ENCODE measurements around the gene SOBP. TPM values are rescaled to one million over a fixed set of nuclear protein-coding genes. Genes with fewer than 3 reads are reported as not detected.

Gene SOBP
- total and polyA plus RNA-seq, 2 donors (not counting 1 experiment from before 2014, with no cell fraction given) = 2.7 to 6.3 TPM

GRCh38 chr6:107523794-107524193 lies 33.9 kb downstream of the SOBP start:
- Histone ChIP-seq H3K79me2 (ENCODE audit: control insufficient read depth, insufficient read depth, low read length) (no peaks in the 10 kb centered on the region), H3K4me3 (replicated peaks in 1 of 4; ENCODE audit: control extremely low read depth in 1 of 4, insufficient read depth in 1 of 4, low read depth in 3 of 4, low read length in 4 of 4) (no peak overlapping the region), H3K9ac (ENCODE audit: insufficient read depth, low read length) (no peak overlapping the region), H3K9me3 (ENCODE audit: control insufficient read depth, insufficient read depth, low read depth, low read length) (no peaks in the 10 kb centered on the region), H3K4me1 (ENCODE audit: control insufficient read depth, extremely low read depth, insufficient read depth, low read length) (no peaks in the 10 kb centered on the region), H3K4me2 (ENCODE audit: extremely low read depth, insufficient read depth, low read length) (no peak overlapping the region), H3K27me3 (ENCODE audit: control insufficient read depth, insufficient read depth, low read length) (no peaks in the 10 kb centered on the region), H2AFZ (ENCODE audit: low read length) (no peak overlapping the region), H3K27ac (ENCODE audit: insufficient read depth, low read length) (no peak overlapping the region), H4K20me1 (ENCODE audit: control insufficient read depth, extremely low read depth, insufficient read depth, low read length) (no peaks in the 10 kb centered on the region), H3K36me3 (ENCODE audit: control insufficient read depth, insufficient read depth, low read length) (no peaks in the 10 kb centered on the region)
- TF ChIP-seq EZH2 (IDR thresholded peaks at IDR 0.05; ENCODE audit: low read length, missing control alignments) = no peak
- DNase-seq (ENCODE audit: low read depth in 2 of 2) = no peak

DNA sequence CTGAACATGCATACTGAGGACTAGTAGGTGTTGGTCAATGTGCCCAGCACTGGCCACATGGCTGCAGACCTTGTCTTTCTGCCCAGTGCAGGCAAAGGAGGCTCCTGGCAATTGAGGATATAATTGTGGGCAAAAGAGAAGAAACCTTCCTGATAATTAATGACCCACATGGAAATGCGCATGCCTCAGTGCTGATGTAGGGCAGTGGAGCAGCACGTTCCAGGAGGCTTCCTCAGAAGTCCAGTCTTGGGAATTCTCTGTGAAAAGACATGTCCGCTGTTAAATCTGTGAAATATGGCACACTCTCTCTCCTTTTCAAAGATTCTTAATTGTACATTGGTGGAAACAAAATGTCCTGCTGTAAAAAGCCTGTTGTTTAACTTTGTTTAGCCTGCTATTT lies 34.7 kb downstream of the SOBP start:
- no peak overlapping the region for H3K27ac ChIP-seq (ENCODE audit: insufficient read depth, low read length)
- no peaks in the 10 kb centered on the region for H3K27me3 ChIP-seq (ENCODE audit: control insufficient read depth, insufficient read depth, low read length)
- H2AFZ ChIP-seq (ENCODE audit: low read length) = no peak overlapping the region
- H3K4me2 ChIP-seq (ENCODE audit: extremely low read depth, insufficient read depth, low read length) = no peak overlapping the region
- H4K20me1 ChIP-seq (ENCODE audit: control insufficient read depth, extremely low read depth, insufficient read depth, low read length) = no peaks in the 10 kb centered on the region
- peak in 1 of 2 donors; percentile 23 for DNase-seq (ENCODE audit: low read depth in 2 of 2)
- no peaks in the 10 kb centered on the region for H3K79me2 ChIP-seq (ENCODE audit: control insufficient read depth, insufficient read depth, low read length)
- TF ChIP-seq EZH2 (IDR thresholded peaks at IDR 0.05; ENCODE audit: low read length, missing control alignments) (no peak), CTCF (conservative IDR thresholded peaks at IDR 0.05 in 1 of 2, IDR thresholded peaks at IDR 0.05 in 1 of 2; ENCODE audit: low read depth in 1 of 2, low read length in 2 of 2) (no peak)
- H3K36me3 ChIP-seq (ENCODE audit: control insufficient read depth, insufficient read depth, low read length) = no peaks in the 10 kb centered on the region
- no peak overlapping the region for H3K4me3 ChIP-seq (replicated peaks in 1 of 4; ENCODE audit: control extremely low read depth in 1 of 4, insufficient read depth in 1 of 4, low read depth in 3 of 4, low read length in 4 of 4)
- no peaks in the 10 kb centered on the region for H3K9me3 ChIP-seq (ENCODE audit: control insufficient read depth, insufficient read depth, low read depth, low read length)
- no peak overlapping the region for H3K9ac ChIP-seq (ENCODE audit: insufficient read depth, low read length)
- H3K4me1 ChIP-seq (ENCODE audit: control insufficient read depth, extremely low read depth, insufficient read depth, low read length) = no peaks in the 10 kb centered on the region

GRCh38 chr6:107531868-107532267 lies 42.0 kb downstream of the SOBP start:
- H3K27ac ChIP-seq (ENCODE audit: insufficient read depth, low read length) = no peak overlapping the region
- no peak overlapping the region for H3K9ac ChIP-seq (ENCODE audit: insufficient read depth, low read length)
- DNase-seq (ENCODE audit: low read depth in 2 of 2) = no peak
- peaks cover 2% of the 10 kb centered on the region for H3K36me3 ChIP-seq (ENCODE audit: control insufficient read depth, insufficient read depth, low read length)
- H3K9me3 ChIP-seq (ENCODE audit: control insufficient read depth, insufficient read depth, low read depth, low read length) = no peaks in the 10 kb centered on the region
- no peaks in the 10 kb centered on the region for H3K4me1 ChIP-seq (ENCODE audit: control insufficient read depth, extremely low read depth, insufficient read depth, low read length)
- H3K27me3 ChIP-seq (ENCODE audit: control insufficient read depth, insufficient read depth, low read length) = no peaks in the 10 kb centered on the region
- H4K20me1 ChIP-seq (ENCODE audit: control insufficient read depth, extremely low read depth, insufficient read depth, low read length) = no peaks in the 10 kb centered on the region
- no peak overlapping the region for H3K4me3 ChIP-seq (replicated peaks in 1 of 4; ENCODE audit: control extremely low read depth in 1 of 4, insufficient read depth in 1 of 4, low read depth in 3 of 4, low read length in 4 of 4)
- no peak overlapping the region for H2AFZ ChIP-seq (ENCODE audit: low read length)
- no peak overlapping the region for H3K4me2 ChIP-seq (ENCODE audit: extremely low read depth, insufficient read depth, low read length)
- no peak for TF ChIP-seq EZH2 (IDR thresholded peaks at IDR 0.05; ENCODE audit: low read length, missing control alignments)
- no peak for TF ChIP-seq CTCF (conservative IDR thresholded peaks at IDR 0.05 in 1 of 2, IDR thresholded peaks at IDR 0.05 in 1 of 2; ENCODE audit: low read depth in 1 of 2, low read length in 2 of 2)
- H3K79me2 ChIP-seq (ENCODE audit: control insufficient read depth, insufficient read depth, low read length) = no peaks in the 10 kb centered on the region
